ENCODE results near the gene PPIL1. TPM values are rescaled to one million over a fixed set of nuclear protein-coding genes. Genes with fewer than 3 reads are reported as not detected.
A peak's percentile ranks its signal among the peaks of the same experiment; 100 is the strongest.

The PPIL1 gene
- total and polyA plus RNA-seq, 7 donors: 18.1 to 92.3 (median 22.4) TPM

DNA sequence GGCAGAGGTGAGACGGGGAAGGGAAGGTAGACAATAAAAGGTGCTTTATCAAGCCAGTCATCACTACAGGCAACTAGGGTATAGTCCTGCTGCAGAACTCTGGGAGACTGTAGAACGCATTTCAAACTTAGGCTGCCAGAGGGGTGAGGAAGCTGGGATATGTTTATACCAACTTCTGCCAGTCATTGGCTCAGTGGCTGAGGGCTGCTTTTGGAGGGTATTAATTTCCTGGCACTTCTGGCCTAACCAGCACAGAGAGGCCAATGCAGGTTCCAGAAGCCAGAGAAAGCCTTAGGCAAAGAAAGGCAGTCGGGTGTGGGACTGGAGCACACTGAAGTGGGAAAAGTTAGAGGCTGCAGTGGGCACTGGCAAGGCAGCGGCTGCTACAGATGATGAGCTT, 31.4 kb downstream of the PPIL1 start:
- Histone ChIP-seq H3K36me3 (ENCODE audit: insufficient read depth in 1 of 2, low read depth in 1 of 2) (no peaks in the 10 kb centered on the region), H3K4me1 (peaks cover 48% of the 10 kb centered on the region), H3K27ac (peak overlapping the region; percentile 78), H3K9me3 (no peaks in the 10 kb centered on the region), H3K4me3 (peak overlapping the region; percentile 20), H3K27me3 (ENCODE audit: insufficient read depth in 3 of 3, low read length in 2 of 3) (peaks cover 0 to 4% (median 0%) of the 10 kb centered on the region in 3 donors)
- TF ChIP-seq, protein P1, sequence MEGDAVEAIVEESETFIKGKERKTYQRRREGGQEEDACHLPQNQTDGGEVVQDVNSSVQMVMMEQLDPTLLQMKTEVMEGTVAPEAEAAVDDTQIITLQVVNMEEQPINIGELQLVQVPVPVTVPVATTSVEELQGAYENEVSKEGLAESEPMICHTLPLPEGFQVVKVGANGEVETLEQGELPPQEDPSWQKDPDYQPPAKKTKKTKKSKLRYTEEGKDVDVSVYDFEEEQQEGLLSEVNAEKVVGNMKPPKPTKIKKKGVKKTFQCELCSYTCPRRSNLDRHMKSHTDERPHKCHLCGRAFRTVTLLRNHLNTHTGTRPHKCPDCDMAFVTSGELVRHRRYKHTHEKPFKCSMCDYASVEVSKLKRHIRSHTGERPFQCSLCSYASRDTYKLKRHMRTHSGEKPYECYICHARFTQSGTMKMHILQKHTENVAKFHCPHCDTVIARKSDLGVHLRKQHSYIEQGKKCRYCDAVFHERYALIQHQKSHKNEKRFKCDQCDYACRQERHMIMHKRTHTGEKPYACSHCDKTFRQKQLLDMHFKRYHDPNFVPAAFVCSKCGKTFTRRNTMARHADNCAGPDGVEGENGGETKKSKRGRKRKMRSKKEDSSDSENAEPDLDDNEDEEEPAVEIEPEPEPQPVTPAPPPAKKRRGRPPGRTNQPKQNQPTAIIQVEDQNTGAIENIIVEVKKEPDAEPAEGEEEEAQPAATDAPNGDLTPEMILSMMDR (IDR thresholded peaks at IDR 0.05): no peak
- intact Hi-C loops (cut with DNase I): loop anchor here (2.0 to 10.0 kb wide), 2 partner anchors 74 to 228 kb away; no protein-coding TSS in a partner anchor
- ATAC-seq: peak; percentile 30 to 72 (median 61)
- DNase-seq: no peak
- 29 to 39% (median 32%) methylated on average over 4 of the region's 4 CpGs for WGBS, 3 donors

DNA sequence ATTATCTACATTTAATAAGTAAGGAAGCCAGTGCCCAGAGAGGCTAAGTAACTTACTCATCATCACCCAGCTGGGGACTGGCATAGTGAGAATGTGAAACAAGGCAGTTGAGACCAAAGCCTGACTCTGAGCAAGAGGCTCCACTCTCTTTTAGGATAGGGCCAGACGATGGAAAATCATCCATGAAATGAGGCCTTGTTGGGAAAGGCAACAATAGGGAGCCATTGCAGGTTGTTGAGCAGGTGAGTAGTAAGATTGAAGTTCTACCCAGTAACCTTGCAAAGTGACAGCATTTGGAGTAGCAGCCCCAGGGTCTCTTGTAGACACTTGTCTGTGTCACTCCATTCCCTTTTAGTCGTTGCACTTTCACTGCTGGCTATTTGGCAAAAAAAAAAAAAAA, 32.8 kb downstream of the PPIL1 start:
- intact Hi-C loops (cut with DNase I): loop anchor here (2.0 to 10.0 kb wide), 2 partner anchors 73 to 227 kb away; no protein-coding TSS in a partner anchor
- H3K4me1 ChIP-seq: peaks cover 48% of the 10 kb centered on the region
- TF ChIP-seq, protein P1 (IDR thresholded peaks at IDR 0.05): no peak
- WGBS, 3 donors: 40 to 56% (median 43%) methylated on average over 2 of the region's 2 CpGs
- no peaks in the 10 kb centered on the region for H3K36me3 ChIP-seq (ENCODE audit: insufficient read depth in 1 of 2, low read depth in 1 of 2)
- no peak overlapping the region for H3K4me3 ChIP-seq
- no peak overlapping the region for H3K27ac ChIP-seq
- no peak for DNase-seq
- no peaks in the 10 kb centered on the region for H3K9me3 ChIP-seq
- ATAC-seq: no peak
- H3K27me3 ChIP-seq (ENCODE audit: insufficient read depth in 3 of 3, low read length in 2 of 3): peaks cover 0 to 4% (median 0%) of the 10 kb centered on the region in 3 donors

DNA sequence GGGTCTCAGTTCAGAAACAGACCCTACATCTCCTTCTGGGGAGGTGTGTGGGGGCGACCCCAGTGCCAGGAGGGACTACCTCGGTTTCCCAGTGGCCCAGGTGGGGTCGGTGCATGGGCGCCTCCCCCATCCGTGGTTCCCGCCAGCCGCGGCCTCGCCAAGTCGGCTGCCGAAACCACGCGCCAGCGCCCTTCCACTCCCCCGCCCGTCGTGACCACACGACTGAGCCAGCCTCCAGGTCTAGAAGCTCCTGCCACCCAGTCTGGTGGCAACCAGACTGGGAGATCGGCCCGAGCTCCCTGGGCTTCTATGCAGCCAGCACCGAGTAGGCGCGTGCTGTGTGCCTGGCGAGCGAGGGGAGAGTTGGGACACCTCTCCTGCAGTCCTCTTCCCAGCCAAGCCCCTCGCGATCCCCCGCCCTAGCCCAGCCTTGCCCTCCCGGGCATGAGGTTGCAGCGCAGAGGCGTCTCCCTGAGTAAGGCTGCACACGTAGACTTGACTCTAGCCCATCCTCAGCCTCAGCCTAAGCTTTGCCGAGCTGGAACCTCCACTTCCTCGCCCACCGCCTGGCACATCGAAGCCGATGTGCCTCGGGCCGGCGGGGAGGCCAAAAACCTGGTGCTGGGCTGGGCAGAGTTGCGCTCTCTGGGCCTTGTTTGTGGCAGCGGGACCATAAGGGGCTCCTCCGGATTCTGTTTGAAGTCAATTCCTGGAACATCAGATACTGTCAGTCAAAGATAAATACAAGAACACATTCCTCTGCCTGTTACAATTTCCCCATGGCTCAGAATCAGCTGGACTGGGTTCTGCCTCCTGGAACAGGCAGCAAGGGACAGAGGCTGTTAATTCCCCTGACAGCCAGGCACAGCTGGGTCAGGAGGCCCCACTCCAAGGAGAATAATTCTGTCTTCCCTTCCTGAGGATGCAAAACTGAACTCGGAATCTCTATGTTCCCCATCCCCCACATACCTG, 33.9 kb downstream of the PPIL1 start:
- Histone ChIP-seq H3K4me1 (peaks cover 48% of the 10 kb centered on the region), H3K27ac (peak overlapping the region; percentile 81), H3K4me3 (peak overlapping the region; percentile 67), H3K9me3 (no peaks in the 10 kb centered on the region), H3K27me3 (ENCODE audit: insufficient read depth in 3 of 3, low read length in 2 of 3) (peaks cover 0 to 4% (median 0%) of the 10 kb centered on the region in 3 donors), H3K36me3 (ENCODE audit: insufficient read depth in 1 of 2, low read depth in 1 of 2) (no peaks in the 10 kb centered on the region)
- intact Hi-C loops (cut with DNase I): loop anchor here in 1 of 2 donors (10.0 kb wide), 1 partner anchor 226 kb away; no protein-coding TSS in a partner anchor
- TF ChIP-seq, protein P1 (IDR thresholded peaks at IDR 0.05): no peak
- ATAC-seq: peak; percentile 64 to 80 (median 72)
- peak; percentile 44 to 69 for DNase-seq
- WGBS, 3 donors: 3 to 6% (median 3%) methylated on average over 39 to 44 of the region's 44 CpGs

DNA sequence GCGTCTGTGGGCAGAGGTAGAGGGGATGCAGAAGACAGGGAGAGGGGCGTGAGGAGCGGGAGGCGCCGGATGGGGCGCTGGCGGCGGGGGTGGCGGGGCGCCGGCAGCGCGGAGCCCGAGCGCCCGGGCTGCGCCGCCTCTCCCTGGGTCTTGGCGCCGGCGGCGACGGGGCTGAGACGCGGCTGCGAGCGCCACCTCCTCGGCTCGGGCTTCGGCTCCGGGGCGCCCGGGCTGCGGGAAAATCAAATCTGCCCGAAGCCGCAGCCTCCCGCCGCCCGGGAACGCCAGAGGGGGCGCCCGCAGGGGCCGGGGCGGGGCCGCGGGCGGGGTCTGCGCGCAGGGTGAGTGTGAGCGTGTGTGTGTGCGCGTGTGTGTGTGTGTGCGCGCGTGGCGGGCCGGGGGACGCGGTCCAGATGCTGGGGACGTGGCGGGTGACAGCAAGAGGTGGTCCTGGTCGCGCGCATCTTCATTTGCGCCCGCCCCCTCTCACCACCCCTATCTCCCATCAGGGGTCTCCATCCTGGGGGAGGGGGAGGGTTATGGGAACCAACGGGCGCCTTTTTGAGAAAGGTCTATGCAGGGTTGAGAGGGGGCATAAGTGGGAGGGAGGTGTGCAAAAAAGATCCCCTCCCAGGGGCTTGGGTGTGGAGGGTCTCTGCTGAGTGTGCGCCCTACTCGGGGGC, 34.7 kb downstream of the PPIL1 start:
- intact Hi-C loops (cut with DNase I): loop anchor here in 1 of 2 donors (10.0 kb wide), 1 partner anchor 225 kb away; no protein-coding TSS in a partner anchor
- no peaks in the 10 kb centered on the region for H3K9me3 ChIP-seq
- peaks cover 0 to 4% (median 0%) of the 10 kb centered on the region in 3 donors for H3K27me3 ChIP-seq (ENCODE audit: insufficient read depth in 3 of 3, low read length in 2 of 3)
- peak overlapping the region; percentile 81 for H3K27ac ChIP-seq
- TF ChIP-seq, protein P1 (IDR thresholded peaks at IDR 0.05): peak; percentile 26
- peak overlapping the region; percentile 67 for H3K4me3 ChIP-seq
- WGBS, 3 donors: 0 to 1% (median 0%) methylated on average over 16 to 69 of the region's 70 CpGs
- DNase-seq (peak; percentile 56 to 70), ATAC-seq (peak; percentile 23 to 54 (median 43))
- peaks cover 48% of the 10 kb centered on the region for H3K4me1 ChIP-seq
- no peaks in the 10 kb centered on the region for H3K36me3 ChIP-seq (ENCODE audit: insufficient read depth in 1 of 2, low read depth in 1 of 2)

Data from psoas muscle (tissue), 8 donors.